HEK293 (cell line): ENCODE data around the gene PHKG1.
"Not testable (repeated sequence)": the region's sequence is repeated elsewhere in the genome, so short reads cannot be mapped to it uniquely, and the experiment has no call there.

ENCODE experiments used
- CTCF ChIA-PET: fragments of 350-600 bp; formaldehyde crosslinking; extraction: SDS; loops from one replicate; lab custom pipeline; 2021; ENCODE audit warnings: antibody characterized with exemption; lab: Yijun Ruan, JAX
- POLR2A ChIA-PET: fragments of 300-600 bp; formaldehyde crosslinking; extraction: SDS; loops from one replicate; lab custom pipeline; 2020; ENCODE audit warnings: antibody characterized with exemption, inconsistent platforms; lab: Yijun Ruan, JAX
- H3K27ac ChIP-seq: fragments of 200-500 bp; sonication (Bioruptor generic); 2 replicates; pipeline ENCODE4 v1.5.1; 2014; ENCODE audit warnings: low read depth, low read length, control low read depth, inconsistent platforms; ENCODE audit errors: extremely low read depth
- H3K36me3 ChIP-seq, 2 experiments: fragments of 200-500 bp in 1 of 2; sonication (Bioruptor generic) in 1 of 2; 1 replicate in 1 of 2; 2 replicates in 1 of 2; pipeline ENCODE4 v1.5.1; 2014 to 2017; ENCODE audit warnings: inconsistent platforms in 2 of 2, low read length in 2 of 2; ENCODE audit not compliant: control insufficient read depth in 2 of 2, insufficient read depth in 1 of 2
- H3K4me1 ChIP-seq: fragments of 200-500 bp; sonication (Bioruptor generic); 2 replicates; pipeline ENCODE4 v1.5.1; 2014; ENCODE audit warnings: mild to moderate bottlenecking, low read length, inconsistent platforms; ENCODE audit not compliant: control insufficient read depth, insufficient read depth
- H3K4me3 ChIP-seq: 2 replicates; pipeline ENCODE4 v1.5.1; 2011; ENCODE audit warnings: low read depth, mild to moderate bottlenecking, control low read depth, low read length, moderate library complexity
- H3K9me3 ChIP-seq: fragments of 200-500 bp; sonication (Bioruptor generic); 2 replicates; pipeline ENCODE4 v1.5.1; 2014; ENCODE audit warnings: low read depth, low read length, inconsistent platforms; ENCODE audit not compliant: control insufficient read depth, insufficient read depth
- KLF10 ChIP-seq: fragments of 450-650 bp; IDR thresholded peaks from 2 replicates; pipeline ENCODE4 v1.5.1; 2018; ENCODE audit warnings: missing biosample characterization, mild to moderate bottlenecking, missing genetic modification characterization
- ZBTB17 ChIP-seq: fragments of 450-650 bp; formaldehyde crosslinking; IDR thresholded peaks from 2 replicates; pipeline ENCODE4 v1.5.1; 2016; ENCODE audit warnings: missing biosample characterization, missing genetic modification characterization
- ZBTB20 ChIP-seq: fragments of 450-650 bp; formaldehyde crosslinking; IDR thresholded peaks from 2 replicates; pipeline ENCODE4 v1.5.1; 2016; ENCODE audit warnings: missing biosample characterization, missing genetic modification characterization
- ZNF169 ChIP-seq: fragments of 450-650 bp; formaldehyde crosslinking; IDR thresholded peaks from 2 replicates; pipeline ENCODE4 v1.5.1; 2016; ENCODE audit warnings: missing biosample characterization, missing genetic modification characterization
- ZNF2 ChIP-seq: fragments of 450-650 bp; formaldehyde crosslinking; IDR thresholded peaks from 2 replicates; pipeline ENCODE4 v1.5.1; 2016; ENCODE audit warnings: missing biosample characterization, missing genetic modification characterization
- ZNF354C ChIP-seq: fragments of 450-650 bp; formaldehyde crosslinking; IDR thresholded peaks from 2 replicates; pipeline ENCODE4 v1.5.1; 2016; ENCODE audit warnings: missing biosample characterization, missing genetic modification characterization, low read depth, borderline replicate concordance
- ZNF37A ChIP-seq: fragments of 450-650 bp; IDR thresholded peaks from 2 replicates; pipeline ENCODE4 v1.5.1; 2018; ENCODE audit warnings: missing biosample characterization, missing genetic modification characterization
- ZNF423 ChIP-seq: fragments of 450-650 bp; formaldehyde crosslinking; IDR thresholded peaks from 2 replicates; pipeline ENCODE4 v1.5.1; 2016; ENCODE audit warnings: missing biosample characterization, missing genetic modification characterization
- ZNF426 ChIP-seq: fragments of 450-650 bp; formaldehyde crosslinking; IDR thresholded peaks from 2 replicates; pipeline ENCODE4 v1.5.1; 2017; ENCODE audit warnings: missing biosample characterization, missing genetic modification characterization, mild to moderate bottlenecking, inconsistent platforms, moderate library complexity
- ZNF701 ChIP-seq: fragments of 450-650 bp; formaldehyde crosslinking; IDR thresholded peaks from 2 replicates; pipeline ENCODE4 v1.5.1; 2016; ENCODE audit warnings: missing biosample characterization, missing genetic modification characterization
- TF ChIP-seq, protein P1 (sequence below): fragments of 450-650 bp; formaldehyde crosslinking; IDR thresholded peaks from 2 replicates; pipeline ENCODE4 v1.5.1; 2016; ENCODE audit warnings: missing biosample characterization, missing genetic modification characterization, low read depth
- TF ChIP-seq, protein P2 (sequence below): fragments of 450-650 bp; formaldehyde crosslinking; IDR thresholded peaks from 2 replicates; pipeline ENCODE4 v1.5.1; 2016; ENCODE audit warnings: missing biosample characterization, missing genetic modification characterization, borderline replicate concordance

PHKG1 gene

DNA sequence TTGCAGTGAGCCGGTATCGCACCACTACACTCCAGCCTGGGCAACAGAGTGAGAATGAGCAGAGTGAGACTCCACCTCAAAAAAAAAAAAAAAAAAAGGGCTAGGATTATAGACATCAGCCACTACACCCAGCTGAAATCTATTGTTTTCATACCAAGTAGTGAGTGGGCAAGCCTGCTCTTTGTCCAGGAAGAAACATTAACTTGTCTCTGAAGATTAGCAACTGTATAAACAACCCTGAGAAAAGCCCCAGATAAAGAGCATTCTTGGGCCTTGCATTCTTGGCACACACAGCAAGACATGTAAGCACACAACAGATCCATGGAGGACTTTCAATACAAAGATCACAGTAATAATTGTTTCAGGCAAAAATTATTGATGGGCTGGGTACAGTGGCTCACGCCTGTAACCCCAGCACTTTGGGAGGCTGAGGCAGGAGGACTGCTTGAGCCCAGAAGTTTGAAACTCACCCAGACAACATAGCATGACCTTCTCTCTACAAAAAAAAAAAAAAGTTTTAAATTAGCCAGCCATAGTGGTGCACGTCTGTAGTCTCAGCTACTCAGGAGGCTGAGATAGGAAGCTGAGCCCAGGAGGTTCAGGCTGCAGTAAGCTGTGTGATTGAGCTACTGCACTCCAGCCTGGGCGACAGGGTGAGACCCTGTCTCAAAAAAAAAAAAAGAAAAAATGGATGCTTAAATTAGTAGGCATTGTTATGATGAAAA, 45.9 kb downstream of the PHKG1 start:
- 0 out of 2 replicates have a peak overlapping the region, but pooled peaks have one; percentile 24 for H3K27ac ChIP-seq
- H3K4me1 ChIP-seq = peaks cover 5% of the 10 kb centered on the region; the same call in 1 of the 2 replicates
- ChIA-PET POLR2A (interaction anchor here (2.2 kb wide), 1 partner anchor 13 kb away, joined by 6 read pairs; no protein-coding TSS in a partner anchor), CTCF (interaction anchor here (0.9 kb wide), 1 partner anchor 18 kb away, joined by 3 read pairs; no protein-coding TSS in a partner anchor)
- peaks cover 11% of the 10 kb centered on the region in 2 experiments; a peak in 2 of 3 replicates for H3K36me3 ChIP-seq
- H3K9me3 ChIP-seq = no peaks in the 10 kb centered on the region
- H3K4me3 ChIP-seq = no peak overlapping the region
- TF ChIP-seq ZNF426 (no peak), ZNF37A (tag by site-specific recombination) (no peak), ZNF354C (no peak), ZNF701 (no peak), ZNF423 (tag by site-specific recombination) (no peak)
- TF ChIP-seq, protein P1, sequence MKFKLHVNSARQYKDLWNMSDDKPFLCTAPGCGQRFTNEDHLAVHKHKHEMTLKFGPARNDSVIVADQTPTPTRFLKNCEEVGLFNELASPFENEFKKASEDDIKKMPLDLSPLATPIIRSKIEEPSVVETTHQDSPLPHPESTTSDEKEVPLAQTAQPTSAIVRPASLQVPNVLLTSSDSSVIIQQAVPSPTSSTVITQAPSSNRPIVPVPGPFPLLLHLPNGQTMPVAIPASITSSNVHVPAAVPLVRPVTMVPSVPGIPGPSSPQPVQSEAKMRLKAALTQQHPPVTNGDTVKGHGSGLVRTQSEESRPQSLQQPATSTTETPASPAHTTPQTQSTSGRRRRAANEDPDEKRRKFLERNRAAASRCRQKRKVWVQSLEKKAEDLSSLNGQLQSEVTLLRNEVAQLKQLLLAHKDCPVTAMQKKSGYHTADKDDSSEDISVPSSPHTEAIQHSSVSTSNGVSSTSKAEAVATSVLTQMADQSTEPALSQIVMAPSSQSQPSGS (tag by site-specific recombination) = no peak

DNA sequence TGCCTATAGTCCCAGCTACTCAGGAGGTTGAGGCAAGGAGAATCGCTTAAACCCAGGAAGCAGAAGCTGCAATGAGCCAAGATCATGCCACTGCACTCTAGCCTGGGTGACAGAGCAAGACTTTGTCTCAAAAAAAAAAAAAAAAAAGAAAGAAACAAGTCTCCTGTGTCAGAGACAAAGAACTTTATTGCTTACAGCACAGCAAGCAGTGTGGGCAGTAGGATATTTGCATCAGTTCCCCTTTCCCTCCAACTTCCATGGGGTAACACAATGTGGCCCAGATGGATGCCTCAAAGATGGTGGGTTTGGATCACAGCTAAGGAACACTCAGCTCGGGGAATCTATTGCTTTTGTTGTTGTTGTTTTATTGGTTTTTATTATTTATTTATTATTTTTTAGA, 47.0 kb downstream of the PHKG1 start:
- H3K4me1 ChIP-seq, H3K4me3 ChIP-seq, CTCF ChIA-PET, H3K9me3 ChIP-seq, H3K27ac ChIP-seq: not testable (repeated sequence)
- peaks cover 13% of the 10 kb centered on the region in 2 experiments; a peak in 2 of 3 replicates for H3K36me3 ChIP-seq
- POLR2A ChIA-PET = interaction anchor here (2.2 kb wide), 1 partner anchor 12 kb away, joined by 6 read pairs; no protein-coding TSS in a partner anchor

DNA sequence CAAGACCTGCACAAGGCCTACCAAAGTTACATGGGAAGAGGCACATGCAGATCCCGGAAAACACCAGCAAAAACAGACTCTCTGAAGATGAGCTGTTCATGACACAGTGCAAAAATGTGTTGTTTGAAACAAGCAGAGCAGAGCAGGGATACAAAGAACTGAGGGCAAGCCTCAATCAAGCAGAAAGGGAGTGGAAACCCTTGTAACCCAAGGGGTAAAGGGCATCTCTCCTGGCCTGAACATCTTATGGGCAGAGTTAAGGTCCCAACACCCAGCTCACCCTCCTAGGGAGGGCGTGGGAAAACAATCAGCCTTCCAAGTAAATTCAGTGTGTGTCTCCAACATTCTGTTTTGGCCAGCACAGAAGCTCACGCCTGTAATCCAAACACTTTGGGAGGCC, 52.0 kb downstream of the PHKG1 start:
- H3K36me3 ChIP-seq = peaks cover 13 to 17% of the 10 kb centered on the region in 2 experiments; a peak in 2 of 3 replicates
- H3K4me1 ChIP-seq = no peaks in the 10 kb centered on the region
- no peak overlapping the region for H3K4me3 ChIP-seq
- TF ChIP-seq, protein P2, sequence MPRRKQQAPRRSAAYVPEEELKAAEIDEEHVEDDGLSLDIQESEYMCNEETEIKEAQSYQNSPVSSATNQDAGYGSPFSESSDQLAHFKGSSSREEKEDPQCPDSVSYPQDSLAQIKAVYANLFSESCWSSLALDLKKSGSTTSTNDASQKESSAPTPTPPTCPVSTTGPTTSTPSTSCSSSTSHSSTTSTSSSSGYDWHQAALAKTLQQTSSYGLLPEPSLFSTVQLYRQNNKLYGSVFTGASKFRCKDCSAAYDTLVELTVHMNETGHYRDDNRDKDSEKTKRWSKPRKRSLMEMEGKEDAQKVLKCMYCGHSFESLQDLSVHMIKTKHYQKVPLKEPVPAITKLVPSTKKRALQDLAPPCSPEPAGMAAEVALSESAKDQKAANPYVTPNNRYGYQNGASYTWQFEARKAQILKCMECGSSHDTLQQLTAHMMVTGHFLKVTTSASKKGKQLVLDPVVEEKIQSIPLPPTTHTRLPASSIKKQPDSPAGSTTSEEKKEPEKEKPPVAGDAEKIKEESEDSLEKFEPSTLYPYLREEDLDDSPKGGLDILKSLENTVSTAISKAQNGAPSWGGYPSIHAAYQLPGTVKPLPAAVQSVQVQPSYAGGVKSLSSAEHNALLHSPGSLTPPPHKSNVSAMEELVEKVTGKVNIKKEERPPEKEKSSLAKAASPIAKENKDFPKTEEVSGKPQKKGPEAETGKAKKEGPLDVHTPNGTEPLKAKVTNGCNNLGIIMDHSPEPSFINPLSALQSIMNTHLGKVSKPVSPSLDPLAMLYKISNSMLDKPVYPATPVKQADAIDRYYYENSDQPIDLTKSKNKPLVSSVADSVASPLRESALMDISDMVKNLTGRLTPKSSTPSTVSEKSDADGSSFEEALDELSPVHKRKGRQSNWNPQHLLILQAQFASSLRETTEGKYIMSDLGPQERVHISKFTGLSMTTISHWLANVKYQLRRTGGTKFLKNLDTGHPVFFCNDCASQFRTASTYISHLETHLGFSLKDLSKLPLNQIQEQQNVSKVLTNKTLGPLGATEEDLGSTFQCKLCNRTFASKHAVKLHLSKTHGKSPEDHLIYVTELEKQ (tag by site-specific recombination) = no peak
- no peak for TF ChIP-seq ZNF426
- TF ChIP-seq ZBTB20 (tag by site-specific recombination) = no peak
- no peak for TF ChIP-seq KLF10 (tag by site-specific recombination)
- no peak for TF ChIP-seq ZBTB17 (tag by site-specific recombination)
- TF ChIP-seq ZNF169 (tag by site-specific recombination) = no peak
- TF ChIP-seq ZNF2 (tag by site-specific recombination) = no peak
- no peak for TF ChIP-seq ZNF354C
- H3K9me3 ChIP-seq = no peaks in the 10 kb centered on the region
- CTCF ChIA-PET = interaction anchor here (0.6 kb wide), 1 partner anchor 179 kb away, joined by 3 read pairs; no protein-coding TSS in a partner anchor
- H3K27ac ChIP-seq = no peak overlapping the region
- POLR2A ChIA-PET = interaction anchor here (0.6 to 1.6 kb wide), 2 partner anchors 10 to 33 kb away, joined by 8 read pairs; partner anchors contain the start of genes CCT6A and PSPH
